DMS153 (cell line): ENCODE data around the gene PMAIP1.

Source experiments
- DNase-seq: peaks from one replicate; lab custom pipeline; 2025; lab: John Stamatoyannopoulos, UW

Gene PMAIP1

GRCh38 chr18:59915606-59916005 lies 15.8 kb downstream of the PMAIP1 start:
- DNase-seq: no peak

GRCh38 chr18:59916746-59917145 lies 16.9 kb downstream of the PMAIP1 start:
- DNase-seq: no peak

- no peak for DNase-seq
Measured at GRCh38 chr18:59917422-59917821, 17.6 kb downstream of the PMAIP1 start.

- DNase-seq: peak; percentile 31
Measured at GRCh38 chr18:59918320-59918755, 18.5 kb downstream of the PMAIP1 start.

- DNase-seq: no peak
Measured at GRCh38 chr18:59918997-59919396, 19.2 kb downstream of the PMAIP1 start.

- DNase-seq: no peak
Measured at GRCh38 chr18:59921384-59921891, 21.6 kb downstream of the PMAIP1 start.

- no peak for DNase-seq
Measured at GRCh38 chr18:59923539-59924196, 23.9 kb downstream of the PMAIP1 start.

- DNase-seq: no peak
Measured at GRCh38 chr18:59926131-59926530, 26.3 kb downstream of the PMAIP1 start.

- DNase-seq: no peak
Measured at GRCh38 chr18:59927246-59927825, 27.5 kb downstream of the PMAIP1 start.

- DNase-seq: no peak
Measured at GRCh38 chr18:59928201-59928600, 28.4 kb downstream of the PMAIP1 start.

GRCh38 chr18:59929621-59930295 lies 30.0 kb downstream of the PMAIP1 start:
- DNase-seq: no peak

- no peak for DNase-seq
Measured at GRCh38 chr18:59932401-59932800, 32.6 kb downstream of the PMAIP1 start.

- no peak for DNase-seq
Measured at GRCh38 chr18:59938676-59939075, 38.9 kb downstream of the PMAIP1 start.

GRCh38 chr18:59939127-59939526 lies 39.3 kb downstream of the PMAIP1 start:
- DNase-seq: no peak

- no peak for DNase-seq
Measured at GRCh38 chr18:59940068-59940467, 40.3 kb downstream of the PMAIP1 start.

- no peak for DNase-seq
Measured at GRCh38 chr18:59941331-59941730, 41.5 kb downstream of the PMAIP1 start.

GRCh38 chr18:59942601-59943000 lies 42.8 kb downstream of the PMAIP1 start:
- no peak for DNase-seq

- DNase-seq: no peak
Measured at GRCh38 chr18:59945544-59945943, 45.7 kb downstream of the PMAIP1 start.

- no peak for DNase-seq
Measured at GRCh38 chr18:59950215-59950944, 50.6 kb downstream of the PMAIP1 start.

- no peak for DNase-seq
Measured at GRCh38 chr18:59951591-59951990, 51.8 kb downstream of the PMAIP1 start.

GRCh38 chr18:59952283-59953007 lies 52.6 kb downstream of the PMAIP1 start:
- DNase-seq: no peak
